GM18907 (cell line): ENCODE measurements around the gene TRPM1.

Experiments used
- ATAC-seq: cut with Tn5 transposase; IDR thresholded peaks from one replicate; pipeline ENCODE4 v1.9.1; 2021; ENCODE audit warnings: mild to moderate bottlenecking, moderate library complexity; ENCODE audit not compliant: unreplicated experiment

The TRPM1 gene

GRCh38 chr15:31021067-31021665, 80.4 kb downstream of the TRPM1 start:
- ATAC-seq: no peak

GRCh38 chr15:31020542-31020941, 81.0 kb downstream of the TRPM1 start:
- ATAC-seq: no peak

- no peak for ATAC-seq
These were observed 81.5 kb downstream of the TRPM1 start for GRCh38 chr15:31019986-31020385.

- ATAC-seq: no peak
These were observed 84.2 kb downstream of the TRPM1 start for GRCh38 chr15:31017311-31017710.

- ATAC-seq: no peak
These were observed 85.0 kb downstream of the TRPM1 start for GRCh38 chr15:31016446-31016915.

GRCh38 chr15:31014608-31014925, 87.0 kb downstream of the TRPM1 start:
- no peak for ATAC-seq

GRCh38 chr15:31013863-31014607, 87.5 kb downstream of the TRPM1 start:
- peak; percentile 89 for ATAC-seq

- no peak for ATAC-seq
These were observed 89.1 kb downstream of the TRPM1 start for GRCh38 chr15:31012455-31012854.

GRCh38 chr15:31010036-31010435, 91.5 kb downstream of the TRPM1 start:
- no peak for ATAC-seq

- no peak for ATAC-seq
These were observed 95.9 kb downstream of the TRPM1 start for GRCh38 chr15:31005660-31006059.

GRCh38 chr15:31004220-31004733, 97.2 kb downstream of the TRPM1 start:
- ATAC-seq: peak; percentile 90

GRCh38 chr15:31001702-31002101, 99.8 kb downstream of the TRPM1 start:
- no peak for ATAC-seq

GRCh38 chr15:30999729-31000128, 101.8 kb downstream of the TRPM1 start:
- ATAC-seq: no peak

GRCh38 chr15:30997270-30997669, 104.3 kb downstream of the TRPM1 start:
- no peak for ATAC-seq

GRCh38 chr15:30992249-30992864, 109.2 kb downstream of the TRPM1 start:
- ATAC-seq: no peak

GRCh38 chr15:30991255-30992235, 110.0 kb downstream of the TRPM1 start, which contains the start of gene MTMR10:
Gene MTMR10 (minus strand): TSS chr15:30991628. CDS start chr15:30991506, 122 bp downstream.
- peak; percentile 80 for ATAC-seq

GRCh38 chr15:30990446-30991254, 110.9 kb downstream of the TRPM1 start:
- peak; percentile 12 for ATAC-seq

GRCh38 chr15:30990036-30990435, 111.5 kb downstream of the TRPM1 start:
- ATAC-seq: no peak

- no peak for ATAC-seq
These were observed 116.4 kb downstream of the TRPM1 start for GRCh38 chr15:30985081-30985531.

- no peak for ATAC-seq
These were observed 117.0 kb downstream of the TRPM1 start for GRCh38 chr15:30984542-30984941.
